Gastrocnemius medialis (tissue), 4 donors: ENCODE results near the gene SLX9.

ENCODE experiments used
- CTCF ChIP-seq, 5 experiments: fragments of 450-650 bp in 3 of 5; fragments of 200-600 bp in 2 of 5; sonication (generic) in 2 of 5; IDR thresholded peaks in 4 of 5; conservative IDR thresholded peaks in 1 of 5; 1 replicate in 4 of 5; 2 replicates in 1 of 5; pipeline ENCODE4 v1.5.1; 2016 to 2019; ENCODE audit warnings: antibody characterized with exemption in 5 of 5, mild to moderate bottlenecking in 3 of 5, moderate library complexity in 3 of 5
- POLR2A ChIP-seq, 2 donors: fragments of 450-650 bp; IDR thresholded peaks; one replicate each; pipeline ENCODE4 v1.6.1; 2017; ENCODE audit warnings: antibody characterized with exemption in 2 of 2, mild to moderate bottlenecking in 2 of 2, moderate library complexity in 2 of 2

- TF ChIP-seq POLR2A (IDR thresholded peaks at IDR 0.05) (peak in 1 of 2 donors; percentile 18), CTCF (IDR thresholded peaks at IDR 0.05 in 4 of 5, conservative IDR thresholded peaks at IDR 0.05 in 1 of 5) (no peak)
These were observed 345 bp downstream of the SLX9 start for GRCh38 chr21:44940116-44940631.
